Neural cell (in vitro differentiated cells): ENCODE measurements around the gene RIOK1. TPM values are rescaled to one million over a fixed set of nuclear protein-coding genes. Genes with fewer than 3 reads are reported as not detected.

ENCODE experiments used
- H2AFZ ChIP-seq: fragments of 200-600, 300-800 bp; sonication (generic), shearing (Covaris generic); 2 replicates; pipeline ENCODE4 v1.6.0; 2014; ENCODE audit warnings: low read depth, mild to moderate bottlenecking, antibody characterized with exemption, low read length, moderate library complexity
- H3F3A ChIP-seq: fragments of 200-600 bp; shearing (Covaris generic); 2 replicates; pipeline ENCODE4 v1.6.1; 2016; ENCODE audit warnings: mild to moderate bottlenecking, moderate library complexity, mixed read lengths, antibody characterized with exemption, low read length; ENCODE audit not compliant: insufficient read depth, poor library complexity, severe bottlenecking
- H3K27ac ChIP-seq: fragments of 200-600, 300-800 bp; sonication (generic), shearing (Covaris generic); 2 replicates; pipeline ENCODE4 v1.5.1; 2014; ENCODE audit warnings: mild to moderate bottlenecking, low read length, moderate library complexity
- H3K27me3 ChIP-seq: fragments of 300-800, 200-600 bp; sonication (generic), shearing (Covaris generic); 2 replicates; pipeline ENCODE4 v1.6.0; 2014; ENCODE audit warnings: mild to moderate bottlenecking, low read depth, low read length, moderate library complexity; ENCODE audit not compliant: insufficient read depth
- H3K36me3 ChIP-seq: fragments of 300-800, 200-600 bp; sonication (generic), shearing (Covaris generic); 2 replicates; pipeline ENCODE4 v1.5.1; 2014; ENCODE audit warnings: mild to moderate bottlenecking, antibody characterized with exemption, low read length, moderate library complexity; ENCODE audit not compliant: insufficient read depth
- H3K4me2 ChIP-seq: fragments of 300-800, 200-600 bp; sonication (generic), shearing (Covaris generic); 2 replicates; pipeline ENCODE4 v1.6.0; 2014; ENCODE audit warnings: mild to moderate bottlenecking, low read length
- H3K4me3 ChIP-seq: fragments of 300-800, 200-600 bp; sonication (generic), shearing (Covaris generic); 2 replicates; pipeline ENCODE4 v1.5.1; 2014; ENCODE audit warnings: mild to moderate bottlenecking, low read length, moderate library complexity
- H3K79me2 ChIP-seq: fragments of 200-600 bp; shearing (Covaris generic); replicated peaks from 2 replicates; pipeline ENCODE4 v1.6.0; 2014; ENCODE audit warnings: mild to moderate bottlenecking, low read length, moderate library complexity; ENCODE audit not compliant: insufficient read depth
- H3K9ac ChIP-seq: fragments of 300-800, 200-600 bp; sonication (generic), shearing (Covaris generic); 2 replicates; pipeline ENCODE4 v1.6.1; 2016; ENCODE audit warnings: mild to moderate bottlenecking, low read length, mixed read lengths
- H3K9me2 ChIP-seq: fragments of 200-600 bp; shearing (Covaris generic); 2 replicates; pipeline ENCODE4 v1.6.1; 2016; ENCODE audit warnings: mild to moderate bottlenecking, low read length, mixed read lengths; ENCODE audit not compliant: insufficient read depth
- H3K9me3 ChIP-seq: fragments of 200-600, 300-800 bp; sonication (generic), shearing (Covaris generic); 2 replicates; pipeline ENCODE4 v1.6.1; 2016; ENCODE audit warnings: mild to moderate bottlenecking, mixed run types, low read length, moderate library complexity, mixed read lengths
- H4K20me1 ChIP-seq: fragments of 200-600 bp; shearing (Covaris generic); 2 replicates; pipeline ENCODE4 v1.6.1; 2016; ENCODE audit warnings: mild to moderate bottlenecking, mixed run types; ENCODE audit not compliant: insufficient read depth
- EP300 ChIP-seq: fragments of 450-650 bp; conservative IDR thresholded peaks from 2 replicates; pipeline ENCODE4 v1.6.1; 2014; ENCODE audit warnings: antibody characterized with exemption, mild to moderate bottlenecking, moderate library complexity; ENCODE audit not compliant: poor library complexity, severe bottlenecking
- EZH2 ChIP-seq: fragments of 200-600, 300-800 bp; shearing (Covaris generic), sonication (generic); IDR thresholded peaks from 2 replicates; pipeline ENCODE4 v1.6.1; 2014; ENCODE audit warnings: antibody characterized with exemption, low read length, borderline replicate concordance, mild to moderate bottlenecking; ENCODE audit not compliant: insufficient read depth, poor library complexity, severe bottlenecking
- MXI1 ChIP-seq: fragments of 450-650 bp; conservative IDR thresholded peaks from 2 replicates; pipeline ENCODE4 v1.6.1; 2014; ENCODE audit warnings: antibody characterized with exemption, mild to moderate bottlenecking; ENCODE audit not compliant: poor library complexity, severe bottlenecking
- POLR2AphosphoS5 ChIP-seq: IDR thresholded peaks from 2 replicates; pipeline ENCODE4 v1.6.1; 2012
- RAD21 ChIP-seq: fragments of 450-650 bp; conservative IDR thresholded peaks from 2 replicates; pipeline ENCODE4 v1.6.1; 2014; ENCODE audit warnings: antibody characterized with exemption, mild to moderate bottlenecking, moderate library complexity
- REST ChIP-seq: IDR thresholded peaks from 2 replicates; pipeline ENCODE4 v1.6.1; 2012; ENCODE audit warnings: borderline replicate concordance
- SMC3 ChIP-seq: fragments of 450-650 bp; conservative IDR thresholded peaks from 2 replicates; pipeline ENCODE4 v1.6.1; 2014; ENCODE audit warnings: antibody characterized with exemption, mild to moderate bottlenecking, moderate library complexity; ENCODE audit not compliant: poor library complexity
- TAF1 ChIP-seq: IDR thresholded peaks from 2 replicates; pipeline ENCODE4 v1.6.1; 2012; ENCODE audit warnings: low read depth
- polyA plus RNA-seq: library from polyadenylated mRNA; depleted of rRNA; stranded (reverse); fragments of >200 nt; gene quantifications from 2 replicates; pipeline ENCODE4 v1.2.3, GENCODE V29; 2014
- TF ChIP-seq, protein P1 (sequence below): fragments of 450-650 bp; IDR thresholded peaks from 2 replicates; pipeline ENCODE4 v1.5.1; 2014; ENCODE audit warnings: antibody characterized with exemption, mild to moderate bottlenecking, moderate library complexity; ENCODE audit not compliant: poor library complexity, severe bottlenecking

RIOK1 gene
- polyA plus RNA-seq, 1 donor from 2014 or later, result 27.4 TPM

DNA sequence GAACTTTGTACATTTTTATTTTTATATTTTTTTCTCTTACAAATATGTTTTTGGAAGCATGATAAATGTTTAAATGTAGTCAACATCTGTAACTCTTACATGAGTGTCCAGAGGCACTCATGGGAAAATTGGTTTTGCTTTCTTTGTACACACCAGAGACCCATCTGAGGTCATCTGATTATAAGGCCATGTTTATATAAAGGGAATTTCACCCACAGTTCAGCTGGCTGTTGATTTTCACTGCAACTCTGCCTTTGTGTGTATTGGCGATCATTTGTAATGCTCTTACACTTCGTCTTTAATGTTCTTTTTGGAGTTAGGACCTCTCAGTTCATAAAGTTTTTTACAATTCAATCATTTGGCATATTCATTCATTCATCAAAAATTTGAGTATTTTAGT is 28.1 kb downstream of the RIOK1 start:
- no peak overlapping the region for H3K4me2 ChIP-seq
- H4K20me1 ChIP-seq, result no peaks in the 10 kb centered on the region
- no peaks in the 10 kb centered on the region for H3K9me2 ChIP-seq
- H3K9me3 ChIP-seq, result no peaks in the 10 kb centered on the region
- H3K36me3 ChIP-seq, result peaks cover 21% of the 10 kb centered on the region
- no peaks in the 10 kb centered on the region for H3K27me3 ChIP-seq
- no peak overlapping the region for H2AFZ ChIP-seq
- TF ChIP-seq TAF1, result no peak
- no peak for TF ChIP-seq POLR2AphosphoS5
- no peak for TF ChIP-seq SMC3
- no peak for TF ChIP-seq EP300
- no peak for TF ChIP-seq MXI1
- TF ChIP-seq RAD21, result no peak
- TF ChIP-seq, protein P1, sequence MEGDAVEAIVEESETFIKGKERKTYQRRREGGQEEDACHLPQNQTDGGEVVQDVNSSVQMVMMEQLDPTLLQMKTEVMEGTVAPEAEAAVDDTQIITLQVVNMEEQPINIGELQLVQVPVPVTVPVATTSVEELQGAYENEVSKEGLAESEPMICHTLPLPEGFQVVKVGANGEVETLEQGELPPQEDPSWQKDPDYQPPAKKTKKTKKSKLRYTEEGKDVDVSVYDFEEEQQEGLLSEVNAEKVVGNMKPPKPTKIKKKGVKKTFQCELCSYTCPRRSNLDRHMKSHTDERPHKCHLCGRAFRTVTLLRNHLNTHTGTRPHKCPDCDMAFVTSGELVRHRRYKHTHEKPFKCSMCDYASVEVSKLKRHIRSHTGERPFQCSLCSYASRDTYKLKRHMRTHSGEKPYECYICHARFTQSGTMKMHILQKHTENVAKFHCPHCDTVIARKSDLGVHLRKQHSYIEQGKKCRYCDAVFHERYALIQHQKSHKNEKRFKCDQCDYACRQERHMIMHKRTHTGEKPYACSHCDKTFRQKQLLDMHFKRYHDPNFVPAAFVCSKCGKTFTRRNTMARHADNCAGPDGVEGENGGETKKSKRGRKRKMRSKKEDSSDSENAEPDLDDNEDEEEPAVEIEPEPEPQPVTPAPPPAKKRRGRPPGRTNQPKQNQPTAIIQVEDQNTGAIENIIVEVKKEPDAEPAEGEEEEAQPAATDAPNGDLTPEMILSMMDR, result no peak
- TF ChIP-seq REST, result no peak
- no peak for TF ChIP-seq EZH2
- no peak overlapping the region for H3K9ac ChIP-seq
- H3K79me2 ChIP-seq, result no peaks in the 10 kb centered on the region
- H3K27ac ChIP-seq, result no peak overlapping the region
- no peak overlapping the region for H3K4me3 ChIP-seq
- H3F3A ChIP-seq, result no peaks in the 10 kb centered on the region

- Histone ChIP-seq H3K4me3 (no peak overlapping the region), H3K36me3 (peaks cover 21% of the 10 kb centered on the region), H3F3A (no peaks in the 10 kb centered on the region), H3K27ac (no peak overlapping the region), H3K9me3 (no peaks in the 10 kb centered on the region), H2AFZ (no peak overlapping the region), H3K9me2 (no peaks in the 10 kb centered on the region), H3K4me2 (no peak overlapping the region), H4K20me1 (no peaks in the 10 kb centered on the region), H3K9ac (no peak overlapping the region), H3K79me2 (no peaks in the 10 kb centered on the region), H3K27me3 (no peaks in the 10 kb centered on the region)
- TF ChIP-seq SMC3, result no peak
- TF ChIP-seq, protein P1, result no peak
- TF ChIP-seq REST, result no peak
- no peak for TF ChIP-seq MXI1
- TF ChIP-seq RAD21, result no peak
These were observed 28.8 kb downstream of the RIOK1 start for GRCh38 chr6:7418238-7418905.
